HG02610 (cell line): ENCODE data around the gene TMEM18.

Source experiments
- ATAC-seq: cut with Tn5 transposase; IDR thresholded peaks from one replicate; pipeline ENCODE4 v1.9.1; 2021; ENCODE audit warnings: mild to moderate bottlenecking, moderate library complexity; ENCODE audit not compliant: unreplicated experiment

The TMEM18 gene

GRCh38 chr2:653645-654425 lies 23.4 kb downstream of the TMEM18 start:
- ATAC-seq = no peak

- no peak for ATAC-seq
Measured at GRCh38 chr2:652881-653480, 24.2 kb downstream of the TMEM18 start.

GRCh38 chr2:651951-652373 lies 25.2 kb downstream of the TMEM18 start:
- ATAC-seq = no peak

GRCh38 chr2:650343-651310 lies 26.6 kb downstream of the TMEM18 start:
- ATAC-seq = no peak

GRCh38 chr2:649426-650342 lies 27.5 kb downstream of the TMEM18 start:
- no peak for ATAC-seq

- ATAC-seq = no peak
Measured at GRCh38 chr2:648476-649424, 28.5 kb downstream of the TMEM18 start.

GRCh38 chr2:647691-648231 lies 29.4 kb downstream of the TMEM18 start:
- ATAC-seq = no peak

- ATAC-seq = no peak
Measured at GRCh38 chr2:647003-647560, 30.1 kb downstream of the TMEM18 start.

GRCh38 chr2:644871-645270 lies 32.3 kb downstream of the TMEM18 start:
- no peak for ATAC-seq

- no peak for ATAC-seq
Measured at GRCh38 chr2:643761-644160, 33.4 kb downstream of the TMEM18 start.

GRCh38 chr2:643334-643733 lies 33.9 kb downstream of the TMEM18 start:
- ATAC-seq = no peak

GRCh38 chr2:641872-642815 lies 35.1 kb downstream of the TMEM18 start:
- ATAC-seq = no peak

GRCh38 chr2:641164-641871 lies 35.9 kb downstream of the TMEM18 start:
- no peak for ATAC-seq

- no peak for ATAC-seq
Measured at GRCh38 chr2:639703-640102, 37.5 kb downstream of the TMEM18 start.

GRCh38 chr2:637804-638203 lies 39.4 kb downstream of the TMEM18 start:
- ATAC-seq = no peak

GRCh38 chr2:637406-637776 lies 39.8 kb downstream of the TMEM18 start:
- ATAC-seq = no peak
